IPS-NIHi7 (cell line): ENCODE measurements around the gene RSRP1.
A peak's percentile ranks its signal among the peaks of the same experiment; 100 is the strongest.
"Not testable (repeated sequence)": the region's sequence is repeated elsewhere in the genome, so short reads cannot be mapped to it uniquely, and the experiment has no call there.

Experiments
- DNase-seq: peaks from one replicate; pipeline ENCODE4 v3.0.0; 2012; ENCODE audit warnings: mixed read lengths; ENCODE audit errors: extremely low spot score

The RSRP1 gene, protein sequence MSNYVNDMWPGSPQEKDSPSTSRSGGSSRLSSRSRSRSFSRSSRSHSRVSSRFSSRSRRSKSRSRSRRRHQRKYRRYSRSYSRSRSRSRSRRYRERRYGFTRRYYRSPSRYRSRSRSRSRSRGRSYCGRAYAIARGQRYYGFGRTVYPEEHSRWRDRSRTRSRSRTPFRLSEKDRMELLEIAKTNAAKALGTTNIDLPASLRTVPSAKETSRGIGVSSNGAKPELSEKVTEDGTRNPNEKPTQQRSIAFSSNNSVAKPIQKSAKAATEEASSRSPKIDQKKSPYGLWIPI

DNA sequence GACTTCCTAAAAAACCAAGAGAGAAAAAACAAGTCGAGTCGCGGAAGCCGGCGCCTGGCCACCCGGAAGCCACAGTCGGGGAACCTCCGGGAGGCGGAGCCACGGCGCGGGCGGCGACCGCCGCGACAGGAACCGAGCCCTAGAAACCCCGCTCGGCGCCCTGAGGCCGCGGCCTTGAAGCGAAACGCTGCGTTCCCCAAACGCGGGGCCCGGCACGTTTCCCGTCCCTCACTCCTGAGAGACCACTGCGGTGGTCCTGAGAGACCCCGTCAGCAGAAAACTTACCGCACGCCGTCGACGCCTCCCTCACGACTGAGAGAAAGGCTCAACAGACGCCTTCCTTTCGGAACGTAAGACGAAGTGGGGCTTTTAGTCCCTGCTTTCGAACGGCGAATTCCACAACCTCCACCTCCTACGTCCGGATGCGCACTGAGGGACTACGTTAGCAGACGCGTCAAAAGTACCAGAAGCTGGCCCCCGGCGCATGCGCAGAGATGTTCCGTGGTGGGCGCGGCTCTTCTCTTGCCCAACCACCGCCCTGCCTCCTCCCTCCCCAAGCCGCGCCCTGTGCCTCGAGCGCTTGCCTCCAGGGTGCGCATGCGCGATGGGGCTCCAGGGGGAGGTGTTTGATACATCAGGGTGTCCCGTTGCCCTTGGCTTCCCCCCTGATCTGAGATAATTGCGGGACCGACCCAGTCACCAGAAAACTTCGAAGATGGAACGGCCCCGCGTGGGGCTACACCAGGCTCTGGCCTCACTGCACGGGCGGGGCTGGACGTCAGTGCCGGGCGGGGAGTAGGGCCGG lies at the start of gene RSRP1:
Gene RSRP1, minus strand, starts transcription at position 431 of the 805 bp plus-strand sequence. CDS start 491 bp downstream, outside the sequence.
- DNase-seq: peak; percentile 99

DNA sequence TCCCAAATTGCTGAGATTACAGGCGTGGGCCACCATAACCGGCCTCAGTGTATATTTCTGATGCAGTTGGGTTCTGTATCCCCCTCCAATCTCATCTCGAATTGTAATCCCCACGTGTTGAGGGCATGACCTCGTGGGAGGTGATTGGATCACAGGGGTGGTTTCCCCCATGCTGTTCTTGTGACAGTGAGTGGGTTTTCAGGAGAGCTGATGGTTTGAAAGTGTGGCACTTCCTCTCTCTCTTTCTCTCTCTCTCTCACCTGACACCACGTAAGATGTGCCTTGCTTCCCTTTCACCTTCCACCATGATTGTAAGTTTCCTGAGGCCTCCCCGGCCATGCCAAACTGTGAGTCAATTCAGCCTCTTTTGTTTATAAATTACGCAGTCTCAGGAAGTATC lies 49.2 kb upstream of the RSRP1 start:
- not testable (repeated sequence) for DNase-seq

DNA sequence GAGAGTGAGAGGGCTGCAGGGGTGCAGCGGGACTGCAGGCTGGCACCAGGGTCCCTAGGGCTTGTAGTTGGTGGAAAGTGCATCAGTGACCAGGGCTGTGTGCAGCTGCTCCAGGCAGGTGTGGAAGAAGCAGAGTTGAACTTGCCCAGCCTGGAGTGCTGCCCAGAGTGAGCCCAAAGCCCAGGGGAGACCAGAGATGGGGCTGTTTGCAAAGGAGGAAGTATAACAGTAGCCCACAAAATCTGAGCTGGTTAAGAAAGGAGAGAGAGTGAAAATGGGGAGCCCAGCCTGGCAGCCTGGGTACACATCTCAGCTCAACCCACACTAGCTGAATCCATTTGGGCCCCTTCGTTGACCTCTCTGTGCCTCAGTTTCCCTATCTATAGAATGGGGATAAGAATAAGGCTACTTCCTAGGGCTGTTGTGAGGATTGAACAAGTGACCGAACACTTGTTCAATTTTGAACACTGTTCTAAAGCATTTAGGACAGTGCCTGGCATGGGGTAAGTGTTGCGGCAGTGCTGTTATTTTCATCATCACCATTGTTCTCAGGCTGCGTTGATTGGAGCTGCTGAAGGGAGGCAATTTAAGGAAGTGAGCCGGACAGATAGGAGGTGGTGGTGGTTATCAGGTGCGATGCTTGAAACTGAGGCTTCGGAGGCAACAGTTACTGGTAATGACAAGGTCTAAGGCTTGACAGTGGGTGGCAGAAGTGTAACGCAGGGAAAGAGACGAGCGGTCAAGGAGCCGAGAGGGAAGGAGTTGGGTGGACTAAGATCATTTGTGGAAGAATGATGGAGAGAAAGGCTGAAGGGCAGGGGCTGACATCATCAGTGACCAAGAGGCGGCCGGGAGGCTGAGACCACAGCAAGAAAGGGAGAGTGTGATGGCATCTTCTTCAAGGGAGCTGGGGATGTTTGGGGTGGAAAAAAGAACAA lies 47.9 kb upstream of the RSRP1 start:
- DNase-seq: not testable (repeated sequence)

DNA sequence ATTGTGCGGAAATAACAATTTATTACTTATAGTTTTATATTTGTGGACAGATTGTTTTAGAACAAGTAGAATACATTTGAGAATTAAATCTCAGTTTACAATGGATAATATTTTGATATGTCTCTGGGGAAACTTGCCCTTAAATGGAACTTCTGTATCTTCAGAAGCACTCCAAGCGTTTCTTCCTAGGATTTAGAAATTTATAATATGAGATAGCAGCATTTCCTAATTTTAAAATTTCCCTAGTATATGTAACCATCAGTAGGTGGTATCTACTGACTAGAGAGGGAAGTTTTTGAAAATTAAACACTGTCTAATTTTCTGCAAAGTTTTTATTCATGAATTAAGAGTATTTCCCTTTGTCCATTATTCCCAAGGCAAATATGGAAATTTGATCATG lies 46.2 kb upstream of the RSRP1 start:
- DNase-seq: not testable (repeated sequence)

DNA sequence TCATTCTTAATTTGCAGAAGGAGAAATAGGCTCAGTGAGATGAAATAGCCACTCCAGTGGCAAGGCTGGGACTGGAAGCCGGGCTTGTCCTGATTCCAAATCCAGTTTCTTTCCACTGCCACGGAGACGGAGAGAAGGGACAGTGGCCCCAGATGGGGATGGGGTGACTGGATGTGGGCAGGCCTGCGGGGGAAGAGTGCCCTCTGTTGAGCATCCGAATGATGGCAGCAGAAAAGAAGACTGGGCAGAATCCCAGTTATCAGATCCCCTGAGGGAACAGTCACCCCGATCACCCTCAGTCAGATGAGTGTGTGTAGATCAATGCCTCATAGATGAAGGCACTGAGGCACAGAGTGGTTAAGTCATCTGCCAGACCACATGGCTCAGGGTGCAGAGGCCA lies 42.8 kb upstream of the RSRP1 start:
- not testable (repeated sequence) for DNase-seq

DNA sequence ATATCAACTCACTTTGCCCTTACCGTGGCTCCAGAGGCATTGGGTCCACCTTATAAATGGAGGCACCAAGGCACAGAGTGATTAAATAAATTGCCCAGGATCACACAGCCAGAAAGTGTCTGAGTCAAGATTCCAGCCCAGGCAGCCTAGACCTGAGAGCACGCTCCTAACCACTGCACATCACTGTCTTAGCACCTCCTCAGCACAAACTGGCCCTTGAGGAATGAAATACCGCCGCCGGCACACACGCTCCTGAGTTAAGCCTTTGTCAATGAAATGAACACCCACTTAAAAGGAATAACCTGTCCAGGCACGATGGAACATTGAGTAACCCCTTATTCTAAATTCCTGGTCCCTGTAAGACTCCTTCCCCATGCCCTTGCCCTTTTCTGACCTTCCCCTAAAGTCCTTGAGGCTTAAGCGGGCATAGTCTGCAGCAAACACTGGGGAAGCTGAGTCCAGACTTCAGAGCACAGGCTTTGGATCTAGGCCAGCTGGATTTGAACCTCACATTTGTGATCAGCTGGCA lies 41.4 kb upstream of the RSRP1 start:
- DNase-seq: not testable (repeated sequence)

DNA sequence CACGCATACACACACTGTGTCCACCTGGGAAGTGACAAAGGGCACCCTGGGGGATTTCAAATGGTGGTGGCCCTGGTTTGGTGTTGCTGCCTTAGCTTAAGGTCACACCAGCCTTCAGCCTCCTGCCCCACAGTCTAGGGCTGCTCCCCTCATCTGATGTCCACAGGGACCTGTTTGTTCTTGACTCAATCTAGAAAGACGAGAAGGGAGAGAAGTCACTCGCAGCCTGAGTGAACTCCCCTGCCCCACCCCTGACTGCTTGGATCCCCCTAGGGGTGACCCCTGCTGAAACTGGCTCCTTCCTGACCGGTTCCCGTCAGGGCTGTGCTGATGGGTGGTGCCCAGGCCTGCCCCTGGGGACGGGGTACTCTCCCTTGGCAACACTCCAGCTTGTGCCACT lies 39.9 kb upstream of the RSRP1 start:
- not testable (repeated sequence) for DNase-seq

DNA sequence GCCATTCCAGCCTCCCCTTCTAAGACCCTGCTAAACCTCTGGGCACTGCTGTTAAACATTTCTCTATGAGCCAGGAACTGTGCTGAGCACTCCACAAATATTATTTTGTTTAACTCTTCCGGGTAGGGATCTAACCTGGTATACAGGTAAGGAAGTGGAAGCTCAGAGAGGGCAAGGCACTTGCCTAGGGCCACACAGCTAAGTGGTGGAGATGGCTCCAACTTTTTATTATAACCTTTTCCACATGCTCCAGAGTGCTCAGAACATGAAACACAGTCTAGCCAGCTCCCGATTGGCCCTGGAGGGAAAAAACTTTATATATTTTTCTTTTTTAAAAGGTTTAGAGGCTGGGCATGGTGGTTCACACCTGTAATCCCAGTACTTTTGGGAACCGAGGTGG lies 38.6 kb upstream of the RSRP1 start:
- DNase-seq: not testable (repeated sequence)

DNA sequence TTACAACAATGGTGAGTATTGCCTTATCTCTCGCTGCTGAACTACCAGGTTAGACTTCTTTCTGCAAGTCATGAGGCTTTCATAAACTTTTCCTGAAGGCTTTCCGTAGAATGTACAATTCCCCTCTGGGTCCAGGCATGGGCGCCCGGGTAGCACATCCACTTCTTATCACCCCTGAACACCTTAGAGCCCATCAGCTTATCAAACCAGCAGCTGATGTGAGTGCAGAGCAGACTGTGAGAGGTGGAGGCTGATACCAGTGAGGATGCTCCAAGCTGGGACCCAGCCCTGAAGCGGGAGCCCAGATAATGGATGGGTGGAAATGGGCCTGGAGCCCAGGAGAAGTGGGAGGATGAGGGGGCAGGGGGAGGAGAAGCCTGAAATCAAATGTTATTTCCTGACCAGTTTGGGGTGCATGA lies 32.4 kb upstream of the RSRP1 start:
- not testable (repeated sequence) for DNase-seq

DNA sequence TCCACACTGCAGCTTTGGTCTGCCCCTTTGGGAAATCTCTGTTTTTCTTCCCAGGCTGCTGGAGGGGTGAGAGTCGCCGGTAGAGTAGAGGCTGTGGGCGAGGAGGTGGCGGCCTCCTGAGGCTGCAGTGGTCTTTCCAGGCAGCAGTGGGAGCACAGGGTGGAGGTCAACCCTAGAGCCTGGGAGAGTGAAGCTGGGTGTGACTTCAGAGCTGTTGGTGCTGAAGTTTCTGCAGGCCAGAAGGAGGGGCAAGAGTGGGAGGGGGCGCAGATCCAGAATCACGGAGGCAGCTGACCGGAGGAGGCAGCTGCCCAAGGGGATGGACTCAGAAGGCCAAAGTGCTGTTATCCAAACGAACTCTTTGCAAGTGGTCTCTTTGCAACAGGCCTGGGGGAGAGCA lies 31.5 kb upstream of the RSRP1 start:
- not testable (repeated sequence) for DNase-seq

DNA sequence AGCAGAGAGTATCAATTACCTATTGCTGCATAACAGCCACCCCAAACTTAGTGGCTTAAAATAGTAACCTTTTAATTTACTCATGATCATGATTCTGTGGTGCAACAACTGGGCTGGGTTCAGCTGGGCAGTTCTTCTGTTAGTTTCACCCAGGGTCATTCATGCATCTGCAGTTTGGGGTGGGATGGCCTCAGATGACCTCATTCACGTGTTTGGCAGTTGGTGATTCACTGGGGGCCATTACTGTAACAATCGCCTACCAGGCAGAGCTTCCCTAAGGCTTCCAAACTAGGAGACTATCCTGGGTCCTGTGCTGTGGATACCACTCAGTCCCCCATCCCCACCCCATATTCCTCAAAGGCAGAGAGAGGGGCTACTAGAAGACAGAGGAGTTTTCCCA lies 31.1 kb upstream of the RSRP1 start:
- not testable (repeated sequence) for DNase-seq

DNA sequence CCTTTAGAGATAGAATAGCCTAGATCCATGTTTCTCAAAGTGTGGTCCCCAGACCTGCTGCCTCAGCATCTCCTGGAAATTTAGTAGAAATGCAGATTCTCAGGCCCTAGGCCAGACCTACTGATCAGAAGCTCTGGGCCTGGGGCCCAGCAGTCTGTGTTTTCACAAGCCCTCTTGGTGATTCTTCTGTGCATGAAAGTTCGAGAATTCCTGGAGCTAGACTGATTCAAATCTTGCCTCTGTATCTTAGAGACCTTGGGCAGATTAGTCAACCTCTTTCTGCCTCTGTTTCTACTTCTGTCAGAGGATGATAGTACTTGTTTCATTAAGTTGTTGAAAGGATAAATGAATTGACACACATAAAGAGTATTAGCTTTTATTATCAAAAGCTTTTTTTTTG lies 30.0 kb upstream of the RSRP1 start:
- not testable (repeated sequence) for DNase-seq

DNA sequence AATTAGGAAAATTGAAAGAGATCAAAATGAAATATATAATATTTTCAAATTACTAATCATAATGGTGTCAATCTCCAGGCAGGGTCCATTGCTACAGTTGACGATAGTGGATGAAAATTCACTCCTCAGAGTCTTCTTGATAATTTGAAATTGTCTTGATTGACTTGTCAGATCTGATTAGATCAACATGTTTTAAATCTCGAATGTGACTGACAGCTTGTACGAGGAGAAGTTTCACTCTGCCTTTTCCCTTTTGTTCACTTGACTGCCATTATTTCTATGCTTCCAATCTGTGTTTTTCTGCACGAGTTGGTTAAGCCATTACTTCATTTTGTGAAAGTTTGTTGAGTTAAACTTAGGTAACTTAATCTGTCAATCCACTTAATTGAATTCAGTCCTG lies 28.4 kb upstream of the RSRP1 start:
- DNase-seq: not testable (repeated sequence)

DNA sequence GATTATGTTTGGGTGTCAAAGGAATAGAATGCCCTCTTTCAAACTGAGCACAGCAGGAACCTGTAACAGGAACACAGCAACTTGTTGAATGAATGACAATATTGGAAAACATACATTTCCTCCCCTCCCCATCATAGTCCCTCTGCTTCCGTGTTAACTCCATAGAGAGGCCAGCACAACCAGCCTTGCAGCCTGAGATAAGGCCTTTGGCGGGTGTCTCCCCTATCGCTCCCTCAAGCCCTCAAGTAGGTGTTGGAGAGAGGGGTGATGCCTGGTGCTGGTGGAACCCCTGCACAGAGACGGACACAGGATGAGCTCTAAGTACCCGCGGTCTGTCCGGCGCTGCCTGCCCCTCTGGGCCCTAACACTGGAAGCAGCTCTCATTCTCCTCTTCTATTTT lies 25.0 kb upstream of the RSRP1 start, which contains the start of gene RHD:
Gene RHD, plus strand, starts transcription at position 272 of the 400 bp plus-strand sequence. Its CDS starts 39 bp downstream, at position 311.
- DNase-seq: not testable (repeated sequence)

DNA sequence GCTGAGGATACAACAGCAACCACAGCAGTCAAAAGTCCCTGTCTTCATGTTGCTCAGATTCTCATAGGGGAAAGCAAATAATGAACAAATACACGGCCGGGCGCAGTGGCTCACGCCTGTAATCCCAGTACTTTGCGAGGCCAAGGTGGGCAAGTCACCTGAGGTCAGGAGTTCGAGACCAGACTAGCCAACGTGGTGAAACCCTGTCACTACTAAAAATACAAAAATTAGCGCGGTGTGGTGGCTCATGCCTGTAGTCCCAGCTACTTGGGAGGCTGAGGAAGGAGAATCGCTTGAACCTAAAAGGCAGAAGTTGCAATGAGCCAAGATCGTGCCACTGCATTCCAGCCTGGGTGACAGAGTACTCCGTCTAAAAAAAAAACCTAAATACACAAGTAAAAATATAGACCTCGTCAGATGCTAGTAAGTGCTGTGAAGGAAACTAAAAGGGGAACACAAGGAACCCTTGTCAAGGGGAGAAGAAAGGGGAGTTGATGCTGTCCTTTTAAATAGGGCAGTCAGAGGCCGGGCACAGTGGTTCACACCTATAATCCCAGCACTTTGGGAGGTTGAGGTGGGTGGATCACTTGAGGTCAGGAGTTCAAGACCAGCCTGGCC lies 21.0 kb upstream of the RSRP1 start:
- not testable (repeated sequence) for DNase-seq

DNA sequence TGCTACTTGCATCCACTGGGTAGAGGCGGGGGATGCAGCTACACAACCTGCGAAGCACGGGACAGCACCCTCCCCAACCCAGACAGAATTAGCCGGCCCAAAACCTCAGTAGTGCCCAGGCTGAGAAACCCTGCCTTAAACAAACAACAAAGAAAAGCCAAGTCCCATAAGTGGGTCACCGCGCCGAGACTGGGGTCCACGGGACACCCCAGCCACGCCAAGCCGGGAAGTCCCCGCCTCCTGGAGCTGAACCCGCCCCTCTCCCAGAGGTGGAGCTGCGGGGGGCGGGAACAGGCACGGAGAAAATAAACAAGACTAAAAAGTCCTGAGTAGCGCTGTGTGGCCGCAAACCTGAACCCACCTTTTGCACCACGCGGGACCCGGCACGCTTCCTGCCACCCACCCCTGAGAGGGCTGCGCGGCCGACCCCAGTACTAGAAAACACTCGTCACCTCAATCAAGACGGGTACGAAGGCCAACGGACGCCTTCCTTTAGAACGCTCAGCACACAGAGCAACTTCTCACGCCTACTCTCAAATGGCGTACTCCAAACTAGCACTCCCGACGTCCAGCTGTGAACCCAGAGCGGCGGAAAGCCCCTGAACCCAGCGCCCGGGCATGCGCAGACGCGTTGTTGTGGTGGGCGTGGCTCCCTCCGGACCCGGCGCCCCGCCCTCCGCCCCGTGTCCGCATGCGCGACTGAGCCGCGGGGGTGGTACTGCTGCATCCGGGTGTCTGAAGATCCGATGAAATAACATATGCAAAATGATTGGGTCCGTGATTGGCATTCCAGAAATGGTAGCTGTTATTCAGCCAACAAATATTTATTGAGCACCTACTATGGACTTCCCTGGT lies 20.3 kb upstream of the RSRP1 start:
- DNase-seq: not testable (repeated sequence)

DNA sequence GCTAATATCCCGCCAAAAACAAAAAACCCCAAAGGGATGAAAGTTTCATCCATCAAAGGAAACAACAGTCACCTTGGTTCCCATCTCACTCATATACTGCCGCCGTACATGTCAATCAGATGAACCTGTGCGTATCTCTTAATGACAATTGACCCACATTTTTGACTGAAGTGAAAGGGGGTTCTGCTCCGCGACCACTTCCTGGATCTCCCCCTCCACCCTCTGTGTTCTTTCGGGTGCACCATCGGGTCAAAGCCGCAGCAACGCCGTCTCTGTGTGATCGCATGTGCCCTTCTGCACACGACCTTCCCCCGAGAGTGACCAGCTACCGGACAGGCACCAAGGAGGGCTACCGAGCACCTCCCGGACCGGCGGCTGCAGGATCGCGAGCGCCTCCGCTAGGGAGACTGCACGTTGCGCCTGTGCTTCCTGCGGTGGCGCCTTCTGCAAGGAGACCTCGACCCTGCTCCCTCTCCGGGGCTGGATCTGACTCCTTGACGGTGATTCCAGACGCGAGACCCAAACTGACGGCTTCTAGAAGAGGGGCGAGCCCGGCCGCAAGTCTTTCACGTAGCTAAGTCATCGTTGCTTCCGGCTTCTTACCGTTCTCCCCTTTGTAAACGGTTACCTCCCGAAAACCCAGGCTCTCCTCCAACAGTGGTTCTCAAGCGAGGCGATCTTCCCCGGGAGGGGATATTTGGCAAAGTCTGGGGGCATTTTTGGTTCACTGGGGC lies 19.5 kb upstream of the RSRP1 start:
- DNase-seq: not testable (repeated sequence)

DNA sequence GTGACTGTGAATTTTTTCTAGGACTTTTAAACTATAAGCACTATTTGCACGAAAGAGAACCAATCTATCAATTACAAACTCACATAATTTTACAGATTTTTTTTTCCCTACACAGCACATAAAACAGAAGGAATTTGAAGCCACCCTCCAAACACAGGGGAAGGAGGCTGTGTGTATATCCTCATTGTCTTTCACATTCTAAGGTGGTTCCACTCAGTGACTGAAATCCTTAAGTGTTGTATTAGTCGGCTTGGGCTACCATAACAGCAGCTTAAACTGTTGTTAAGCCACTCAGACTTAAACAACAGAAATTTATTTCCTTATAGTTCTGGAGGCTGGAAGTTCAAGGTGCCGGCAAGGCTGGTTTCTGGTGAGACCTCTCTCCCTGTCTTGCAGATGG lies 13.1 kb upstream of the RSRP1 start:
- DNase-seq: not testable (repeated sequence)

DNA sequence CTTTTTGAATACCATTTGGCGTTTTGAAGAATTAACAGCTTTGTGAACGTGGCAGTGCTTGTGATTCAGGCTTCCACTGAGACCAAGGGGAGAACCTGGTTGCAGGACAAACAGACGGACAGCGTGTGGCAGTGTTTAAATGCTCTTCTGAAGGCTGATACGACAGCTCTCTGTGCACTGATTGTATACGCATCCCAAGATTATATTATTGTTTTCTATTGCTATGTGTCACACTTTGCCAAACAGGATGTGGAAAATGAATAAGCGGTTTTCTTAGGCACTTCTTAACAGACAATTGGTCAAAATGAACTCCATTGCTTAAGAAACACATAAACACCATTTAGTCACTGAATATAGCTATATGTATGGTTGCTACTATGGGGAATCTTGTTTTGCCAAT lies 12.6 kb upstream of the RSRP1 start:
- DNase-seq: not testable (repeated sequence)
